Panc1 (cell line): Measurements from ENCODE around the gene TLE4.

Experiments used
- POLR2AphosphoS5 ChIP-seq: IDR thresholded peaks from 2 replicates; pipeline ENCODE4 v1.6.1; 2012; ENCODE audit warnings: mild to moderate bottlenecking, low read depth, low read length, moderate library complexity
- SIN3A ChIP-seq: IDR thresholded peaks from 2 replicates; pipeline ENCODE4 v1.6.1; 2012; ENCODE audit warnings: low read depth, mild to moderate bottlenecking, low read length, moderate library complexity, borderline replicate concordance; ENCODE audit not compliant: insufficient read depth

DNA sequence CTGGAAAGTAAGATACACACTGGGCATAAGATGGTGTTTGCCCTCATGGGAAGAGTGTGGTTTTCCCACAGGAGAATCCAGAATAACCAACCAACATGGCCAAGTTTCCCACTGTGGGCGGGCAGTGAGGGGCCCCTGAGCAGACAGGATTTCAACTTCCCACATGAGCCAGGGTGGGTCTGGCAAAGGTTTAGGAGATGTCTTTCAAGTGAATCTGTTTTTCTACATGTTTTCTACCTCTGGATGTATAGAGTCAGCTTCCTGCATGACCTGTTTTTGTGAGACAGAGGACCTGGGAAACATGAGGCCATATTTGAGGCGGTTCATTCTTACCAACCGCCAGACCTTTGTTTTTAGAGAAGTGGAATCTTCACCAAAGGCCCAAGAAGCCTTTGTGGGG is 100.5 kb downstream of the TLE4 start:
- TF ChIP-seq POLR2AphosphoS5 = no peak
- no peak for TF ChIP-seq SIN3A
